SK-N-SH (cell line): Measurements from ENCODE around the gene TAOK3. TPM values are rescaled to one million over a fixed set of nuclear protein-coding genes. Genes with fewer than 3 reads are reported as not detected.

Source experiments
- CTCF ChIA-PET: fragments of 300-600, 350-600 bp; formaldehyde crosslinking; extraction: SDS; loops from one replicate; lab custom pipeline; 2021; lab: Yijun Ruan, JAX
- POLR2A ChIA-PET: fragments of 350-600 bp; sonication (Branson Sonifier 250); formaldehyde crosslinking; extraction: SDS; loops from one replicate; lab custom pipeline; 2020; ENCODE audit warnings: antibody characterized with exemption, inconsistent platforms; lab: Yijun Ruan, JAX
- DNase-seq: peaks from one replicate; pipeline ENCODE4 v3.0.0; 2012
- H2AFZ ChIP-seq: fragments of 200-600 bp; sonication (generic); 2 replicates; pipeline ENCODE4 v1.8.1; 2016; ENCODE audit warnings: antibody characterized with exemption, mild to moderate bottlenecking, low read depth
- H3F3A ChIP-seq: fragments of 200-600 bp; sonication (generic); replicated peaks from 2 replicates; pipeline ENCODE3; 2016; ENCODE audit warnings: antibody characterized with exemption, mild to moderate bottlenecking; ENCODE audit not compliant: insufficient read depth
- H3K27ac ChIP-seq, 2 experiments: fragments of 200-500 bp in 1 of 2; fragments of 200-600 bp in 1 of 2; sonication (Bioruptor generic) in 1 of 2; sonication (generic), shearing (Covaris generic) in 1 of 2; 2 replicates each; pipeline versions ENCODE4 v1.5.1 to v1.6.1; 2014 to 2016; ENCODE audit warnings: low read depth in 2 of 2, inconsistent platforms in 1 of 2, low read length in 1 of 2, mild to moderate bottlenecking in 1 of 2, mixed read lengths in 1 of 2
- H3K27me3 ChIP-seq: fragments of 200-600 bp; sonication (generic), shearing (Covaris generic); 2 replicates; pipeline ENCODE4 v1.6.1; 2016; ENCODE audit warnings: mixed run types; ENCODE audit not compliant: insufficient read depth
- H3K36me3 ChIP-seq, 2 experiments: fragments of 200-500 bp in 1 of 2; fragments of 200-600 bp in 1 of 2; sonication (Bioruptor generic) in 1 of 2; sonication (generic) in 1 of 2; replicated peaks in 1 of 2; 2 replicates each; pipeline versions ENCODE3 to v1.5.1; 2014 to 2016; ENCODE audit warnings: low read length in 1 of 2, mild to moderate bottlenecking in 1 of 2; ENCODE audit not compliant: insufficient read depth in 2 of 2, control insufficient read depth in 1 of 2
- H3K4me1 ChIP-seq, 2 experiments: fragments of 200-500 bp in 1 of 2; fragments of 200-600 bp in 1 of 2; sonication (Bioruptor generic) in 1 of 2; sonication (generic), shearing (Covaris generic) in 1 of 2; 2 replicates each; pipeline versions ENCODE4 v1.5.1 to v1.6.1; 2014 to 2016; ENCODE audit warnings: low read depth in 1 of 2, low read length in 1 of 2, mixed run types in 1 of 2; ENCODE audit not compliant: insufficient read depth in 2 of 2, control insufficient read depth in 1 of 2
- H3K4me2 ChIP-seq: fragments of 200-600 bp; sonication (generic), shearing (Covaris generic); 2 replicates; pipeline ENCODE4 v1.6.1; 2017; ENCODE audit warnings: mixed run types
- H3K4me3 ChIP-seq, 2 experiments: fragments of 200-500 bp in 1 of 2; fragments of 200-600 bp in 1 of 2; sonication (Bioruptor generic) in 1 of 2; sonication (generic), shearing (Covaris generic) in 1 of 2; 2 replicates each; pipeline versions ENCODE4 v1.5.1 to v1.8.1; 2014 to 2016; ENCODE audit warnings: low read depth in 2 of 2, inconsistent platforms in 1 of 2, low read length in 1 of 2, mild to moderate bottlenecking in 1 of 2, mixed read lengths in 1 of 2, moderate library complexity in 1 of 2
- H3K79me2 ChIP-seq: fragments of 200-600 bp; sonication (generic); 2 replicates; pipeline ENCODE4 v1.8.1; 2017; ENCODE audit warnings: mild to moderate bottlenecking; ENCODE audit not compliant: insufficient read depth
- H3K9ac ChIP-seq: fragments of 200-600 bp; sonication (generic); 2 replicates; pipeline ENCODE4 v1.6.1; 2017; ENCODE audit warnings: mixed run types
- H3K9me2 ChIP-seq: fragments of 200-600 bp; sonication (generic); 2 replicates; pipeline ENCODE4 v1.6.1; 2017; ENCODE audit warnings: mixed run types
- H3K9me3 ChIP-seq: fragments of 200-600 bp; sonication (generic); 2 replicates; pipeline ENCODE4 v1.6.1; 2017; ENCODE audit warnings: mixed run types, mild to moderate bottlenecking, moderate library complexity
- H4K20me1 ChIP-seq: fragments of 200-600 bp; sonication (generic); 2 replicates; pipeline ENCODE4 v1.6.1; 2017; ENCODE audit warnings: mild to moderate bottlenecking, mixed run types; ENCODE audit not compliant: insufficient read depth
- CTCF ChIP-seq: fragments of 200-600 bp; sonication (generic); IDR thresholded peaks from 2 replicates; pipeline ENCODE4 v1.6.1; 2017; ENCODE audit warnings: antibody characterized with exemption, mild to moderate bottlenecking, moderate library complexity
- EP300 ChIP-seq, 2 experiments: IDR thresholded peaks; 2 replicates each; pipeline versions ENCODE4 v1.4.0 to v1.6.1; 2012; ENCODE audit warnings: borderline replicate concordance in 1 of 2, low read depth in 1 of 2, low read length in 1 of 2
- EZH2phosphoT487 ChIP-seq: fragments of 200-600 bp; sonication (generic); IDR thresholded peaks from 2 replicates; pipeline ENCODE4 v1.6.1; 2017; ENCODE audit warnings: low read depth, mixed run types, mild to moderate bottlenecking, antibody characterized with exemption, moderate library complexity, borderline replicate concordance
- FOSL2 ChIP-seq: IDR thresholded peaks from 2 replicates; pipeline ENCODE4 v1.4.0; 2012; ENCODE audit warnings: low read depth, mild to moderate bottlenecking, moderate library complexity, borderline replicate concordance
- FOXM1 ChIP-seq: IDR thresholded peaks from 2 replicates; pipeline ENCODE4 v1.4.0; 2012; ENCODE audit warnings: low read depth, mild to moderate bottlenecking
- MAX ChIP-seq: IDR thresholded peaks from 2 replicates; pipeline ENCODE4 v1.4.0; 2012; ENCODE audit warnings: low read depth
- NFIC ChIP-seq: IDR thresholded peaks from 2 replicates; pipeline ENCODE4 v1.4.0; 2012; ENCODE audit warnings: borderline replicate concordance
- PBX3 ChIP-seq: IDR thresholded peaks from 2 replicates; pipeline ENCODE4; 2012
- POLR2AphosphoS5 ChIP-seq: IDR thresholded peaks from 2 replicates; pipeline ENCODE4 v1.6.1; 2012; ENCODE audit warnings: low read depth, low read length
- RAD21 ChIP-seq: IDR thresholded peaks from 2 replicates; pipeline ENCODE4 v1.6.1; 2012; ENCODE audit warnings: mild to moderate bottlenecking, low read length
- REST ChIP-seq: IDR thresholded peaks from 2 replicates; pipeline ENCODE4 v1.6.1; 2012; ENCODE audit warnings: mild to moderate bottlenecking, low read depth, low read length, moderate library complexity
- RFX5 ChIP-seq: IDR thresholded peaks from 2 replicates; pipeline ENCODE4 v1.6.1; 2012; ENCODE audit warnings: mild to moderate bottlenecking, improper control_type of control experiment, low read length
- RXRA ChIP-seq: IDR thresholded peaks from 2 replicates; pipeline ENCODE4 v1.4.0; 2012; ENCODE audit warnings: low read depth, mild to moderate bottlenecking, borderline replicate concordance
- SIN3A ChIP-seq: IDR thresholded peaks from 2 replicates; pipeline ENCODE4 v1.6.1; 2012; ENCODE audit warnings: low read depth, mild to moderate bottlenecking, low read length, moderate library complexity, borderline replicate concordance
- SMC3 ChIP-seq: IDR thresholded peaks from 2 replicates; pipeline ENCODE4 v1.6.1; 2012; ENCODE audit warnings: low read depth, low read length, improper control_type of control experiment
- TCF12 ChIP-seq: IDR thresholded peaks from 2 replicates; pipeline ENCODE4 v1.4.0; 2012
- TEAD4 ChIP-seq: IDR thresholded peaks from 2 replicates; pipeline ENCODE4 v1.4.0; 2012; ENCODE audit warnings: mild to moderate bottlenecking, borderline replicate concordance; ENCODE audit not compliant: insufficient read depth
- USF1 ChIP-seq: IDR thresholded peaks from 2 replicates; pipeline ENCODE4 v1.4.0; 2012; ENCODE audit warnings: low read depth, borderline replicate concordance
- ZBTB33 ChIP-seq: IDR thresholded peaks from 2 replicates; pipeline ENCODE4 v1.4.0; 2012; ENCODE audit warnings: low read depth, borderline replicate concordance
- WGBS: methylation state at CpG from one replicate; pipeline ENCODE4 v1.1.6; 2017; ENCODE audit warnings: low lambda C conversion rate; 5-methylcytosine and 5-hydroxymethylcytosine counted together
- polyA plus RNA-seq, 3 experiments: library from polyadenylated mRNA; depleted of rRNA; stranded (reverse); fragments of >200 nt; gene quantifications; 2 replicates each; pipeline ENCODE4 v1.2.3, GENCODE V29; 2012

TAOK3 gene
- polyA plus RNA-seq, 1 of the 3 experiments (the other 2 are of a cell fraction): 18.1 TPM

- DNase-seq: no peak
- TF ChIP-seq NFIC (no peak), TEAD4 (no peak), FOSL2 (no peak), USF1 (no peak), RXRA (no peak), EZH2phosphoT487 (no peak), SMC3 (no peak), EP300 (IDR thresholded peaks at IDR 0.05; ENCODE audit: borderline replicate concordance in 1 of 2, low read depth in 1 of 2, low read length in 1 of 2) (no peak), MAX (no peak), FOXM1 (no peak), POLR2AphosphoS5 (no peak), ZBTB33 (no peak), RFX5 (no peak)
- TF ChIP-seq, all 33 proteins: peak for 0
- Histone ChIP-seq H3K4me2 (no peak overlapping the region), H3K4me1 (no peaks in the 10 kb centered on the region; a peak in 1 of 4 replicates), H3K9me3 (no peaks in the 10 kb centered on the region), H3K9ac (no peak overlapping the region), H3K9me2 (no peaks in the 10 kb centered on the region), H4K20me1 (no peaks in the 10 kb centered on the region), H3F3A (no peaks in the 10 kb centered on the region), H2AFZ (no peak overlapping the region), H3K27ac (no peak overlapping the region), H3K79me2 (peaks cover 47% of the 10 kb centered on the region), H3K36me3 (no peaks in the 10 kb centered on the region), H3K4me3 (no peak overlapping the region), H3K27me3 (no peaks in the 10 kb centered on the region)
- CTCF ChIA-PET: interaction anchor here (1.3 to 1.7 kb wide), 4 partner anchors 11 to 172 kb away, joined by 3 to 8 read pairs (median 3); partner anchors contain the start of gene SUDS3
- WGBS: 92% methylated on average over 2 of the region's 2 CpGs
- POLR2A ChIA-PET: no interaction called here
These were observed 24.8 kb downstream of the TAOK3 start for GRCh38 chr12:118347916-118348315.

- H3K79me2 ChIP-seq: peaks cover 48% of the 10 kb centered on the region
- CTCF ChIA-PET: interaction anchor here (0.8 to 1.7 kb wide), 8 partner anchors 12 to 170 kb away, joined by 3 to 8 read pairs (median 3); partner anchors contain the start of gene SUDS3
- H3K36me3 ChIP-seq: no peaks in the 10 kb centered on the region
- no peak overlapping the region for H3K9ac ChIP-seq
- 93% methylated on average over 7 of the region's 7 CpGs for WGBS
- H3K4me1 ChIP-seq: no peaks in the 10 kb centered on the region; a peak in 1 of 4 replicates
- TF ChIP-seq REST: no peak
- TF ChIP-seq TEAD4: no peak
- TF ChIP-seq SMC3: no peak
- no peak for TF ChIP-seq CTCF
- TF ChIP-seq RAD21: no peak
- TF ChIP-seq SIN3A: no peak
- no peak for TF ChIP-seq TCF12
- no peak for TF ChIP-seq PBX3
- TF ChIP-seq, all 33 proteins: peak for 0
- Histone ChIP-seq H3K27ac (no peak overlapping the region), H2AFZ (no peak overlapping the region), H3K9me3 (no peaks in the 10 kb centered on the region), H4K20me1 (no peaks in the 10 kb centered on the region), H3K4me2 (no peak overlapping the region), H3F3A (no peaks in the 10 kb centered on the region), H3K9me2 (no peaks in the 10 kb centered on the region), H3K27me3 (no peaks in the 10 kb centered on the region), H3K4me3 (no peak overlapping the region)
- no peak for DNase-seq
- POLR2A ChIA-PET: no interaction called here
These were observed 25.8 kb downstream of the TAOK3 start for GRCh38 chr12:118346895-118347294.
